Measurements from ENCODE around the gene RAB10. TPM values are rescaled to one million over a fixed set of nuclear protein-coding genes. Genes with fewer than 3 reads are reported as not detected.

RAB10 gene
- total RNA-seq, 1 experiment from 2014 or later, result 130 TPM

DNA sequence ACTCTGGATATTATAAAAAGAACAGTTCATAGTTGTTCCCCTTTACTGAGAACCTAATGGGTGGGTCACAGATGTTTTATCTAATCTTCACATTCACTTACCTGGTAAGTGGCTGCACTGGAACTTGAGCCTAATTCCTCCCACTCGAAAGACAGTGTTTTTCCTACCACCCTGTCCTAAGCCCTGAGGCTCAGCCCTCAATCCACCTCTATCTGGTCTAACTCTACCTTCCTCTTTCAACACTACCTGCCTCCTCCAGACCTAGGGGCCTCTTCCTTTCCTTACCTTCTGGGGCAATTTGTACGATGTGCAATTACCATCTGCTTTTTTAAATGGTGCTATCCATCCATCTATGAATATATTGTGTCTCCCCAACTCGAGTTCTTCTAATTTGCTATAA, 41.9 kb upstream of the RAB10 start:
- Histone ChIP-seq H3K4me1 (ENCODE audit: insufficient read depth, low read length) (no peaks in the 10 kb centered on the region), H2AFZ (ENCODE audit: low read length) (no peak overlapping the region), H2BK120ac (ENCODE audit: low read depth, low read length, poor library complexity, severe bottlenecking) (no peak overlapping the region), H3K79me1 (ENCODE audit: insufficient read depth, low read depth, low read length, poor library complexity, severe bottlenecking) (no peaks in the 10 kb centered on the region), H2BK20ac (ENCODE audit: low read depth, low read length, poor library complexity, severe bottlenecking) (no peak overlapping the region), H3K27ac (ENCODE audit: insufficient read length, low read depth, low read length) (no peak overlapping the region), H3K4ac (ENCODE audit: low read depth, low read length) (no peak overlapping the region), H3K18ac (ENCODE audit: insufficient read length, low read depth, low read length) (no peak overlapping the region), H2BK12ac (ENCODE audit: insufficient read length, low read depth, low read length) (no peak overlapping the region), H3K23ac (ENCODE audit: insufficient read length, low read depth, low read length) (no peak overlapping the region), H3K23me2 (ENCODE audit: insufficient read length, low read depth, low read length, poor library complexity, severe bottlenecking) (no peaks in the 10 kb centered on the region), H3K9ac (ENCODE audit: extremely low read depth, insufficient read length, low read length) (no peak overlapping the region), H3K56ac (ENCODE audit: insufficient read length, low read depth, low read length) (no peak overlapping the region), H4K20me1 (ENCODE audit: control insufficient read depth, insufficient read depth, insufficient read length) (no peaks in the 10 kb centered on the region), H2AK5ac (ENCODE audit: insufficient read length, low read length) (no peak overlapping the region), H4K5ac (ENCODE audit: insufficient read length, low read depth, low read length) (no peak overlapping the region), H4K8ac (replicated peaks; ENCODE audit: insufficient read length, low read depth, low read length) (no peak overlapping the region), H3K27me3 (ENCODE audit: insufficient read depth, low read length) (no peaks in the 10 kb centered on the region), H2BK15ac (ENCODE audit: low read depth, low read length) (no peak overlapping the region), H3T11ph (ENCODE audit: low read length) (no peak overlapping the region), H3K4me2 (ENCODE audit: insufficient read depth, insufficient read length, low read length) (no peak overlapping the region), H3K9me3 (ENCODE audit: control insufficient read depth, low read depth, low read length) (no peaks in the 10 kb centered on the region), H3K14ac (ENCODE audit: insufficient read depth, low read length) (no peak overlapping the region), H4K91ac (ENCODE audit: insufficient read length, low read depth, low read length) (no peak overlapping the region), H2BK5ac (ENCODE audit: insufficient read length, low read length) (no peak overlapping the region), H3K79me2 (ENCODE audit: insufficient read depth, low read length) (no peaks in the 10 kb centered on the region)
- Mint-ChIP-seq H3K36me3 (ENCODE audit: insufficient read depth in 1 of 3, low read depth in 3 of 3) (no peaks in the 10 kb centered on the region), H3K27me3 (ENCODE audit: low read depth) (no peaks in the 10 kb centered on the region), H3K4me3 (no peak overlapping the region), H3K9me3 (no peaks in the 10 kb centered on the region), H3K4me1 (peaks cover 0 to 2% of the 10 kb centered on the region in 2 experiments; a peak in 1 of 4 replicates), H3K27ac (no peak overlapping the region)
- no peak for TF ChIP-seq CTCF (conservative IDR thresholded peaks at IDR 0.05)
- no peak for DNase-seq
- WGBS (ENCODE audit: extremely low coverage, insufficient read length, low lambda C conversion rate), result no CpG with 5 or more reads among the region's 3 CpGs

All from H9 (cell line).